ENCODE results near the gene NRG3. TPM values are rescaled to one million over a fixed set of nuclear protein-coding genes. Genes with fewer than 3 reads are reported as not detected.

Gene NRG3
- total and polyA plus RNA-seq, 8 donors: 0.14 to 0.59 (median 0.25) TPM; not detected in 2

- no peak overlapping the region for H3K4me3 ChIP-seq
- FAIRE-seq: no peak
- H3K27me3 ChIP-seq: no peaks in the 10 kb centered on the region
- TF ChIP-seq CTCF (IDR thresholded peaks at IDR 0.05): no peak
- no peaks in the 10 kb centered on the region for H3K4me1 ChIP-seq
- no peak overlapping the region for H3K27ac ChIP-seq
- intact Hi-C loops (cut with DNase I): no loop called here
- ATAC-seq: no peak
- H3K36me3 ChIP-seq: no peaks in the 10 kb centered on the region
- no peak for DNase-seq
- H3K9me3 ChIP-seq: no peaks in the 10 kb centered on the region
Measured at GRCh38 chr10:82498976-82499375, 624.0 kb downstream of the NRG3 start.

GRCh38 chr10:82505009-82505408, 630.0 kb downstream of the NRG3 start:
- Histone ChIP-seq H3K9me3 (no peaks in the 10 kb centered on the region), H3K36me3 (no peaks in the 10 kb centered on the region), H3K27ac (no peak overlapping the region), H3K4me3 (no peak overlapping the region), H3K4me1 (no peaks in the 10 kb centered on the region), H3K27me3 (no peaks in the 10 kb centered on the region)
- DNase-seq: no peak
- WGBS, 2 donors: 77 to 82% methylated on average over 3 of the region's 3 CpGs
- FAIRE-seq: no peak
- no peak for ATAC-seq
- TF ChIP-seq CTCF (IDR thresholded peaks at IDR 0.05): no peak
- intact Hi-C loops (cut with DNase I): no loop called here

- ATAC-seq: no peak
- H3K4me1 ChIP-seq: no peaks in the 10 kb centered on the region
- no peak overlapping the region for H3K27ac ChIP-seq
- no peak overlapping the region for H3K4me3 ChIP-seq
- intact Hi-C loops (cut with DNase I): no loop called here
- no peak for TF ChIP-seq CTCF (IDR thresholded peaks at IDR 0.05)
- no peaks in the 10 kb centered on the region for H3K9me3 ChIP-seq
- DNase-seq: no peak
- WGBS, 2 donors: 81 to 90% methylated on average over 3 of the region's 3 CpGs
- FAIRE-seq: no peak
- H3K36me3 ChIP-seq: no peaks in the 10 kb centered on the region
- H3K27me3 ChIP-seq: no peaks in the 10 kb centered on the region
Measured at GRCh38 chr10:82506680-82507376, 631.8 kb downstream of the NRG3 start.

- FAIRE-seq: no peak
- Histone ChIP-seq H3K4me3 (no peak overlapping the region), H3K4me1 (no peaks in the 10 kb centered on the region), H3K27me3 (no peaks in the 10 kb centered on the region), H3K27ac (no peak overlapping the region), H3K36me3 (no peaks in the 10 kb centered on the region), H3K9me3 (no peaks in the 10 kb centered on the region)
- no peak for DNase-seq
- ATAC-seq: no peak
- intact Hi-C loops (cut with DNase I): no loop called here
- TF ChIP-seq CTCF (IDR thresholded peaks at IDR 0.05): no peak
- WGBS, 2 donors: 79 to 82% methylated on average over 1 of the region's 1 CpG
Measured at GRCh38 chr10:82515256-82515655, 640.3 kb downstream of the NRG3 start.

- intact Hi-C loops (cut with DNase I): no loop called here
- DNase-seq: no peak
- H3K36me3 ChIP-seq: no peaks in the 10 kb centered on the region
- H3K4me3 ChIP-seq: no peak overlapping the region
- H3K27me3 ChIP-seq: no peaks in the 10 kb centered on the region
- no peak overlapping the region for H3K27ac ChIP-seq
- TF ChIP-seq CTCF (IDR thresholded peaks at IDR 0.05): no peak
- no peaks in the 10 kb centered on the region for H3K4me1 ChIP-seq
- WGBS, 2 donors: 75 to 78% methylated on average over 4 of the region's 4 CpGs
- no peaks in the 10 kb centered on the region for H3K9me3 ChIP-seq
- no peak for FAIRE-seq
- ATAC-seq: no peak
Measured at GRCh38 chr10:82529062-82529461, 654.1 kb downstream of the NRG3 start.
